GM19328 (cell line): ENCODE measurements around the gene ATRIP.
"Not testable (repeated sequence)": the region's sequence is repeated elsewhere in the genome, so short reads cannot be mapped to it uniquely, and the experiment has no call there.

ENCODE experiments used
- ATAC-seq: cut with Tn5 transposase; IDR thresholded peaks from one replicate; pipeline ENCODE4 v1.9.1; 2021; ENCODE audit warnings: mild to moderate bottlenecking, moderate library complexity; ENCODE audit not compliant: unreplicated experiment

The ATRIP gene

DNA sequence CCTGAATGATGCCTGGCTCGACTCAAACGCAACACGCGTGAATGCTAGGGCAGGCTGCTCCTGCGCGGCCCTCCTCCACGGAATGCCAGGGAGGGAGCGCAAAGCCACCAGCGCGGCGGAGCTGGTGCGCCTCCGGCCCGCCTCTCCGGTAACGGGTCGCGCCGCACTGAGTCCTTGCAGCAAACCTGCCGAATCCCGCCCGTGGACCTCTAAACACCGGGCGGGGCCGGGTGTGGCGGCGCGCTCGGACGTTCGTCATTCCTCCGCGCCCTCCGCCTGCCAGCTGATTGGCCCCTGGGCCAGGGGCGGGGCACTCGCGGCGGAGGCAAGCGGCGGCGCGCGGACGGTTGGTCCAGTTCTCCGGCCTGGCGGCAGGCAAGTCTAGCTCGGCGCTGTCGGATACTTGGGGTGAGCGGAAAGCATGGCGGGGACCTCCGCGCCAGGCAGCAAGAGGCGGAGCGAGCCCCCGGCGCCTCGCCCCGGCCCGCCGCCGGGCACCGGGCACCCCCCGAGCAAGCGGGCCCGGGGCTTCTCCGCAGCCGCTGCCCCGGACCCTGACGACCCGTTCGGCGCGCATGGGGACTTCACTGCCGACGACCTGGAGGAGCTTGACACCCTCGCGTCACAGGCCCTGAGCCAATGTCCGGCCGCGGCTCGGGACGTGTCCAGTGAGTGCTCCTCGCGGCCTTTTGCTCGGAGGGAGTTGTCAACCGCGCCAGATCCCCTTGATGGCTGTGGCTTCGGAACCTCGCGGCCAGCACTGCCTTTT is at the start of gene ATRIP:
Gene ATRIP, plus strand, starts transcription at position 313 of the 769 bp plus-strand sequence. Its CDS starts 109 bp downstream, at position 422.
- peak; percentile 88 for ATAC-seq

- no peak for ATAC-seq
Measured at GRCh38 chr3:48397767-48398681, 48.5 kb upstream of the ATRIP start.

DNA sequence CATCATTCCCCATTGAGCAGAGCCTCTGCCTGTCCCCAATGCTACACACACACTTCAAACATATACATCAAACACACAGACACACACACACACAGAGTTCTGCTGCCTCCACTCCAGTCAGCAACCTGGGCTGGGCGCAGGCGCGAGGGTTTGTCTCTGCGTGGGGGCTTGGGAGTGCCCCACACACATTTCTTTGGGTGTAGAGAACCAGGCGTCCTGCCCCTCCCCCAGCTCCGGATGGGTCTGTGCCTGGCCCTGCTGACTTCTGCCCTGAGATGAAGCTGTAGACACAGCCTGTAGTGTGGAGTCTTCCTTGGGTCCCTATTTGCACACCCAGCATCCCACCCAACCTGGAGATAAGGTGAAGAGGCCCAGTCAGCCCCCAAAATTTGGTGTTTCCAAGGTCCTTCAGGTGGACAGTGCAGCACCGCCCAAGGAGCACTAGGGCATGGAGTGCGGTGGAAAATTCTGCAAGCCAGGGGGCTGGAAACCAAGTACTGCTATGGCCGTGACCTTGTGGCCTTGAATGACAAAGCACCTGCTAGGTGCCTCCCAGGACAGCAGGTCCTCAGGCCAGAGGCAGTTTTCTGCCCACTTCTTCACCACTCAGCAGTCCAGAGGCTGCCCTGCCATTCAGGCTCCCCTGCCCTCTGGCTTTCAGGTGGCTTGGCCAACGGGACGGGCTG is 47.7 kb upstream of the ATRIP start:
- ATAC-seq = no peak

DNA sequence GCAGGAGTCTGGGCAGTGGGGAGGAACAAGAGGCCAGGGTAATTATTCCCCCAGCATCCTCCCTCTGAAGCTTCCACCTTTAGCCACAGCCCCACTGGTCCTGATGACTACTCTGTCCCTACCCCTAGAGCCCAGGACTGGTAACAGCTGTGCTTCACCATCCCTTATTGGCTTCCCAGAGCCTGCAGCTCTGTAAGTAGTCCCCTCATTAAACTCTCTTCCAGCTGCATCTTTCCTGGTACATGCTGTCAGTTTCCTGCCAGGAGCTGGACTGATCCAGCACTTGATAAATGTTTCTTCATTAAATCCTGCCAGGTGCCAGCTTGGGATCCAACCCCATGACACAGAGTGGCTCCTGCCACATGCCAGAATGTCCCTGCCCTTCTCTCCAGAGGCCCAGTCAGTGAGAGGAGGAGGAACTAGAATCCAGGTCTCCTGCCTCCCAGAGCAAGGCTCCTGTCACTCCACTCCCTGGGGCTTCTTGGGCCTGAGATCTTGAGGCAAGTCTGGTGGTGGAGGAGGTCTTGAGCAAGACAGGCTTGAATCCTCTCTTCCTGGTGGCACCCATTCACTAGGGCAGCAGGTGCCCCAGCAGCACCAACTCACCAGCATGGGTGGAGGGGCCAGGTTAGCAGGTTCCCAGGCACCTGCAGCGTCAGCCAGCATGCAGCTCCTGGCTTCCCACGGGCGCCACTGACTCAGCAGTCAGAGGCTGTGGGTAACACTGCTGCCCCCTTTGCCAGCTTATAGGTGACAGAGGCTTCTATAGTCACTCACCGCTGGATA is 47.0 kb upstream of the ATRIP start:
- no peak for ATAC-seq

DNA sequence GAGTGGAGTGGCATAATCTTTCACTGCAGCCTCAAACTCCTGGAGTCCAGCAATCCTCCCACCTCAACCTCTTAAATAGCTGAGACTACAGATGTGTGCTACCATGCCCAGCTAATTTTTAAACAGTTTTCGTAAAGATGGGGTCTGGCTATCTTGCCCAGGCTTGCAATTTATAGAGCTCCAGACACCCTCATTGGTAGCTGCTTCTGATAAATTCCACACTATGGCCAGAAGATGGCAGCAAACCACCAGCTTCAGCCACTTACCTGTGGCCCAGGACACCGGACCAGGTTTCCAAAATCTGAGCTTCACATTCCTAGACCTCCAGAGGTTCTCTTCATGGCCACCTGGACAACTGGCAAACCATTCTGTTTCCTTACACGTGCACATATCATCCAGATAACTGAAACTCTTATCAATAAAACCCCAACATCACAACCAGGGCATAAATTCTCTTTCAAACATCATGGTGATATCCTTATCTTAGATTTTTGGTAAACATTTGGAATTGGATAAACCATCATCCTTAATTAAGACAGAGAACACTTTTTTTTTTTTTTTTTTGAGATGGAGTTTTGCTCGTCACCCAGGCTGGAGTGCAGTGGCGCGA is 45.6 kb upstream of the ATRIP start:
- ATAC-seq = no peak

DNA sequence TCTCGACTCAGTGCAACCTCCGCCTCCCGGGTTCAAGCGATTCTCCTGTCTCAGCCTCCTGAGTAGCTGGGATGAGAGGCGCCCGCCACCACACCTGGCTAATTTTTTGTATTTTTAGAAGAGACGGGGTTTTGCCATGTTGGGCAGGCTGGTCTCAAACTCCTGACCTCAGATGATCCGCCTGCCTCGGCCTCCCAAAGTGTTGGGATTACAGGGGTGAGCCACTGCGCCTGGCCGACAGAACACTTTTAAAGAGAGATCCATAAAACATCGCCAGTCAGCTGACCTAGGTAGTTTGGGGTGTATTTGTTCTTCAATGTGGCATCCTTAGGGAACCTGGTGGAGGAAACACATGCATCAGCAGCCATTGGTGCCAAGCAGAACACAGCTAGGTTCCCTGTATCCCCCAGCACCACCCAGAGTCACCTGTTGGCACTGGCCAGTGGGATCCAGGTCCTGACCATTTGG is 45.1 kb upstream of the ATRIP start:
- ATAC-seq = not testable (repeated sequence)

GRCh38 chr3:48402281-48402732 is 44.2 kb upstream of the ATRIP start:
- ATAC-seq = no peak

- no peak for ATAC-seq
Measured at GRCh38 chr3:48402907-48403306, 43.6 kb upstream of the ATRIP start.

DNA sequence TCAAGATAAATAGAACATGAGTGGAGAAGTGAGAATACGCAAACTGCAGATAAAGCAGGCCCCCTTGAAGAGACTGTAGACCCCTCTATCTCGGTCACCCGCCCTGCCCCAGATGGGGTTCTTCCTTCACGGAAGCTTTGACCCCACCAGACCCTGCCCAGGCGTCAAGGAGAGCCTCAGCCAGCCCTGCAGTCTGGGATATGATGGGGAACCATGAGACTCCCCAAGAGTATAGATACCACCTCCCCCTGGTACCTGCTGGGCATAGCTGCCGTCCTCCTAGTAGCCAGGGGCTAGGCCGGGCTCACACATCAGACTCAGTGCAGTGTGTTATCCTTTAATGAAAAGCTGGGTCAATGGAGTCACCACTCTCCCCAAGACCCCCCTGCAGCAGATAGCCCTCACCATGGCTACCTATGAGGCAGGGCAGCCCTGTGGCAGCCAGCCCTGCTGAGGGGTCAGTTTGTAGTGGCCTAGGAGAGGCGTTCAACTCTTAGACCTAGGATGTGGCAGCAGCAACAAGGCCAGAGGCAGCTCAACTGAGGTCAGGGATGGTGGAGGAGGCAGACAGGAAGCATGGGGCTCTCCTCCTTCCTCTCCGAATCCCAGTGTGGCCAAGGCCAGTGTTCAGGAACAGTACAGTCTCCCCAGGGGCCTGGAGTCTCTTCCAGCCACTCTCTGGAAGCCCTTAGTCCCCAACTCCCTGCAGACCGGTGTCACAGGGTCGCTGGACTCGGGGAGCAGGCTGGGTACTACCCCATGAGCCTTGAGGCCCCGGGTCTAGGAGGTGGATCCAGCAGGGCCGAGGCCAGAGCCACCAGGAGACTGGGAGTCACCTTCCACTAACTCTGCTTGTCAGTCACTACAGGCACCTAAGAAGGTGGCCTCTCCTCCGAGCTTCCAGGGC is 42.8 kb upstream of the ATRIP start:
- no peak for ATAC-seq

DNA sequence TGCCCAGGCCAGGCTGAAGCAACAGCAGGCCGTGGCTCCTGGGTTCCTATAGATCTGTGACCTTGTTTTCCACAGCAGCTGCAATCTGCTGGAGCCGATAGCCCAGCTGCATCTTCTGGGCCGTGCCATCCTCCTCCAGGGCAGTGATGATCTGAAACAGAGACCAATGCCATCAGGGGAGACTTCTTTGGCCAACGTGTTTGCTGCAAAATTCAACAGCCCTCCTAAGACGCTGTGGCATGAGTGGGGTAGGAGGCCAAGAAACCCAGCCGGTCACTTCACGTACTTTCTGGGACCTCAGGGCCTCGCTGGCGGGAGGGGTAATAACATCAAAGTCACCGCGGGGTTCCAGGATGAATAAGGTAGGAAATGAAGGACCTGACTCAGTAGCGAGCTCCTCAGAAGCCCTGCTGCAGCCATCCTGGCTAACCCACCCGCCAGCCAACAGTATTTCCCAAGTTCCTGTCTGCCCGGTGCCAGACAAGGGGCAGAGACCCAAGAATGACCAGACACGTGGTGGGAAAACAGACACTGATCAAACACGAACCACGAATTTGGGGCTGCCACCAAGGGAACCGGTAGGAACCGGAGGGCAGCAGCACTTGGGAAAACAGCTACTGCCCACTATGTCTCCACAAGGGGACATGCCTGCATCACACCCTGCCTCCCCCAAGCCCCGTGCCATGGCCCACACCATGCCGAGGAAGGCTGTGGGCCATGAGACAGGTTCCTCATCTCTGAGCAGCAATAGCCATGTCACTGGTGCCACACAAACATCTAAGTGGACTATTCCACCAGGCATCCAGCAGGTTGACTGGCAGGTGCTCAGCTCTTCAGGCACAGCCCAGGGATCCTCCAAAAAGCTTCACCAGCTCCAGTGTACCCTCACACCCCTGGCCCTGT is 41.8 kb upstream of the ATRIP start:
- ATAC-seq = no peak

DNA sequence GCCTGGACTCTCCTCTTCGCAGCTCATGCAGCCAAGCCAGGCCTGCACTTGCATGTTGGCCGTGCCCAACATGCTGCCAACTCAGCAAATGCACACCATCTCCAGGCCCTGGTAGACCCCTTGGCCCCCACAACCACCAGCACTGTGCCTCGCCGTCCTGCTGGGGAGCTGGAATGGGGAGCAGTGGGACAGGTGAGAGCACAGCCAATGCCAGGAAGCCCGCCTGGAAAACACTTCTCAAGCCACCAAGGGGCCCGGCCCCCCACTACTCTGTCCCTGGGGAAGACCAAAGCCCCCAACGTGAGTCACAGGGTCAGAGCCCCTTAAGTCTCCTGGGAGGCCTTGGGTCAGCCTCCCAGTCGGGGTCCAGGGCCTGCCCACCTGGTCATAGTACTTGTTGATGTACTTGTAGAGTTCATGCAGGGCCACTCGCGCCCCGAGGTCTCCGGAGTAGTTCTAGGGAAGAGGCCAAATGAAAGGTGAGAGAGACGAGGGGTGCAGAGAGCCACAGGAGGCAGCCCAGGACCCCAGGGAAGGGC is 41.1 kb upstream of the ATRIP start:
- ATAC-seq = no peak

DNA sequence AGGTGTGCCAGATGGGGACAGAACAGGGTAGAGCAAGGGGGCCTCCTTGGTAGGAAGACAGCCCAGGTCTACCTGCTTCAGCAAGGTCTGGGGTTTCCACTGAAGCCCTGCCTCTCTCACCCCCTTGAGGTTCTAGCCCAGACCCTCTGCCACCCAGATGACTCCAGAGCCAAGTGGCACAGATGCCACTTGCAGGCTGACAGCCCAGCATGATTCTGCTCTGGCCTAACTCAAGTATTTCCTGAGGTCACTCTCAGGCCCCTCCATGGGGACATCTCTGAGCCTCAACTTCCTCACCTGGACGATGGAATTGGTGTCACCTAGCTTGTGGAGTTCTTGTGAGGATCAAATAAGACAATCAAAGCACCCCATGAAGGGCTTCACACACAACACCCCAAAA is 40.6 kb upstream of the ATRIP start:
- ATAC-seq = no peak

- no peak for ATAC-seq
Measured at GRCh38 chr3:48406443-48407431, 39.8 kb upstream of the ATRIP start.

GRCh38 chr3:48407542-48408099 is 38.9 kb upstream of the ATRIP start:
- no peak for ATAC-seq

DNA sequence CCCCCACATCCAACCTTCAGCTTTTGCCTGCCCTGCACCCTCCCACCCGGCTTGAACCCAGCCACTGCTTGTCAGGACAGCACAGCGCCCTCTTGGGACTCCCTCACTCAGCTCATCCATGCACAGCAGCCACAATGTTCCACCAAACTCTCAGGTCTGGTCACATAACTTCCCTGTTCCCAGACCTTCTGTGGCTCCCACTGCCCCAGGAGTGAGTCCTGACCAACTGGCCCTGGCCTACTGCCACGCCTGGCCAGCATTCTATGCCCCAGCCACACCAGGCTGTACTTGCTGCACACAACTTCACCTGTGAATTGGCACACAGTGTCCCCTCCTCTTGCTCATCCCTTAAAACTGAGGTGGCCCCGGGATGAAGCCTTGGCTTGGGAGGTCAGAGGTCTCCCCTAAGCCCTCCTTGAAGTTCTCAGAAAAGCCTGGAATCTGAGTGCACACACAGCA is 37.7 kb upstream of the ATRIP start:
- ATAC-seq = no peak
